Skeletal muscle tissue (tissue), 4 donors: Measurements from ENCODE around the gene TULP4. TPM values are rescaled to one million over a fixed set of nuclear protein-coding genes. Genes with fewer than 3 reads are reported as not detected.

Experiments
- H3K27ac ChIP-seq: one replicate; pipeline ENCODE4 v1.7.0; 2013; ENCODE audit warnings: mild to moderate bottlenecking, low read depth, low read length, inconsistent platforms
- H3K27me3 ChIP-seq, 3 donors: one replicate each; pipeline ENCODE4 v1.7.0; 2013; ENCODE audit warnings: low read length in 3 of 3; ENCODE audit not compliant: control insufficient read depth in 3 of 3, insufficient read depth in 3 of 3
- H3K36me3 ChIP-seq, 3 donors: one replicate each; pipeline ENCODE4 v1.7.0; 2013; ENCODE audit warnings: low read length in 3 of 3; ENCODE audit not compliant: control insufficient read depth in 3 of 3, insufficient read depth in 3 of 3
- H3K4me1 ChIP-seq, 3 donors: one replicate each; pipeline ENCODE4 v1.7.0; 2013; ENCODE audit warnings: low read length in 3 of 3, mild to moderate bottlenecking in 3 of 3; ENCODE audit not compliant: control insufficient read depth in 3 of 3, insufficient read depth in 3 of 3
- H3K4me3 ChIP-seq, 3 donors: one replicate each; pipeline ENCODE4 v1.7.0; 2013; ENCODE audit warnings: low read length in 3 of 3
- H3K9ac ChIP-seq, 3 donors: one replicate each; pipeline ENCODE4 v1.7.0; 2013; ENCODE audit warnings: low read length in 3 of 3, mild to moderate bottlenecking in 3 of 3, moderate library complexity in 2 of 3, low read depth in 1 of 3
- H3K9me3 ChIP-seq, 3 donors: one replicate each; pipeline ENCODE4 v1.7.0; 2013; ENCODE audit warnings: low read length in 3 of 3; ENCODE audit not compliant: control insufficient read depth in 3 of 3
- total RNA-seq: library from RNA; depleted of rRNA; stranded (reverse); fragments of >200 nt; gene quantifications from one replicate; pipeline ENCODE4 v1.2.3, GENCODE V29; 2014
- donor health status: Osteomylitis.

TULP4 gene
- total RNA-seq, 1 donor from 2014 or later: 634 TPM

DNA sequence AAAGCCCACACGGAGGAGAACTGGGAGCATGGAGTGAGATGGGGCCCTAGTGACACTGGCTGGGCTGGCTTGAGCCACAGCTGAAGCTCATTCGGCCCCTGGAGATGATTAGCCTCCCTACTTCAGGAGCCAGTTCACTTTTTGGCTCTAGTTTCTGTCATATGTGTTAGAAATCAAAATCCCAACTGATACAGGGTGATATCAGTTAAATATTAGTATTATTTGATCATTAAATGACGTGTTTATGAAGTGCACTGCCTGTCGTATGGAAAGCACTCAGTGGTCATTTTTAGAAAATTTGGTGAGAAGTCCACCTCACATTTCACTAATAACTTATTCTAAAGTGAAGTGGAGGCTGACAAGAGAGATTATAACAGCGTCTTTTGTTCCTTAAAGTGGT lies 59.0 kb downstream of the TULP4 start:
- Histone ChIP-seq H3K27ac (no peak overlapping the region), H3K4me1 (peaks cover 15 to 24% (median 16%) of the 10 kb centered on the region in 3 donors), H3K27me3 (no peaks in the 10 kb centered on the region), H3K9me3 (no peaks in the 10 kb centered on the region), H3K9ac (no peak overlapping the region), H3K4me3 (no peak overlapping the region), H3K36me3 (no peaks in the 10 kb centered on the region)

DNA sequence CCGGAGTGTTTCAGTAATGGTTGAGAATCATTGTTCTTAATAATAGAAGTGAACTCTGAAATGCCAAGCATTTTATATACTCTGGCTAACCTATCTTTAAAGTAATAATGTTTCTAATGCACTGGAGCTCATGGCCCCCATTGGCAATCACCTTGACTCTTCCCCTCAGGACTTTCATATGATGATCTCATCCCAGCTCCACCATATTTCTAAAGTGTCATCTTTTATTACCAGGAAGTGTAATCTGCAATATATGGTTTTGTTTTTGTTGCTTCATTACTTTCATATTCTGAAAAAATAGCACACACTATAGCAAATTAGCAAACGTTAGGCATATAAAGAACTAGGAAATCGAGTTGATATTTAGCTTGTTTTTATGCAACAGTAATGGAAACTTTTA lies 60.3 kb downstream of the TULP4 start:
- no peaks in the 10 kb centered on the region for H3K27me3 ChIP-seq

DNA sequence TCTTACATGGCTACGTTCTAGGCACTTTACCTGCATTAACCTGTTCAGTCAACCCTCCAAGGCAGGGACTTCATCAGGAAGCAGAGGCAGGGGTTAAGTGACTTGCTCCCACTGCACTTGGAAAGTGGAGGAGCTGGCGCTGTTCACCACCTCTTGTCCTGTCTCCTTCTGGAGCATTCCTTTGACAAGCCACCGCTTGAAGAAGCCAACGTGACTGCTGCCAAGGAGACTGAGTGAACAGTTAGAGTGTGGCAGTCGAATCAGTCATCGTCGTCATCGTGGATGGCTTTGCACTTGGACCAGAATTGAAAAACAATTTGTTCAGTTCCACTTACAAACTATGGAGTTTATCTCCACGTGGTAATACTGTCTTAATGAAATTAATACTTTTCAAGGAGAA lies 60.9 kb downstream of the TULP4 start:
- Histone ChIP-seq H3K27ac (no peak overlapping the region), H3K9me3 (no peaks in the 10 kb centered on the region), H3K4me3 (no peak overlapping the region), H3K9ac (no peak overlapping the region), H3K27me3 (no peaks in the 10 kb centered on the region), H3K4me1 (peaks cover 31 to 38% (median 32%) of the 10 kb centered on the region in 3 donors), H3K36me3 (no peaks in the 10 kb centered on the region)

More for the DNA sequence above, 60.3 kb downstream of the TULP4 start:
- Histone ChIP-seq H3K4me3 (no peak overlapping the region), H3K9ac (no peak overlapping the region), H3K9me3 (no peaks in the 10 kb centered on the region), H3K36me3 (no peaks in the 10 kb centered on the region), H3K27ac (no peak overlapping the region), H3K4me1 (peaks cover 26 to 33% (median 28%) of the 10 kb centered on the region in 3 donors)

DNA sequence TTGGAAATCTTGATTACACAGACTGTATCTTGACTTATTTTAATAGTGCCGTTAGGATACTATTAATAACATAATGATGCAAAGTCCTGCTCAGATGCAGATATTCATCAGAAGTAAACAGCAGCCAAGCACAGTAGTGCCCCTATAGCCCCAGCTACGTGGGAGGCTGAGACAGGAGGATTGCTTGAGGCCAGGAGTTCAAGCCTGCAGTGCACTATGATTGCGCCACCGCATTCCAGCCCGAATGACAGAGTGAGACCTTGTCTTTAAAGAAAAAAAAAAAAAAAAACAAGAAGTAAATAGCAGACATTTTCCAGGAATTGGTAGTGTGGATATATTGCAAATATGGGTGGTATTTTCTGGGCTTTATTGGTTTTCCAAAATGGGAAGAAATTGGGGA lies 61.8 kb downstream of the TULP4 start:
- Histone ChIP-seq H3K36me3 (no peaks in the 10 kb centered on the region), H3K4me1 (peaks cover 34 to 42% (median 36%) of the 10 kb centered on the region in 3 donors), H3K4me3 (no peak overlapping the region), H3K27me3 (no peaks in the 10 kb centered on the region), H3K9ac (no peak overlapping the region), H3K9me3 (no peaks in the 10 kb centered on the region), H3K27ac (no peak overlapping the region)

DNA sequence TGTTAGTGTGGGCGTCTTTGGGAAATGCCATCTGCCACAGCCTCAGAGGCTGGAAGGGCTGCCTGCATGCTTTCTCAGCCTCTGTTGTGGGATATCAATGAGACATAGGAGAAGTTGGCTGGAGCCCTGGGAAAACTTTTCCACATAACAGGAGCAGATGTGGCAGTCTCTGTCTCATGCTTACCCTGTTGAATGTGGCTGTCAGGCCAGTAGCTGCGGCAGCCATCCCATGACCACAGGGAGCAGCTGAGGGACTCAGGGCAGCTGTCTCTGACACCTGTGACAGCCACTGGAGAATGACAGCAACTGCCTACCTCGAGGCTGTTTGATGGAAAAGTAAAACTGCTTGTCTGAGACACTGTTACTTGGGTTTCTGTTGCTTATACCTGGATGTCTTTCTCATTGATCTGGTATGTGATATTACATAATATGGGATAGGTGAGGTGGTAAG lies 64.4 kb downstream of the TULP4 start:
- Histone ChIP-seq H3K9me3 (no peaks in the 10 kb centered on the region), H3K36me3 (no peaks in the 10 kb centered on the region), H3K27ac (peak overlapping the region; percentile 82), H3K4me1 (peaks cover 37 to 40% (median 37%) of the 10 kb centered on the region in 3 donors), H3K9ac (peak overlapping the region; percentile 2 to 47 (median 3)), H3K4me3 (peak overlapping the region in 2 of 3 donors; percentile 1 to 14), H3K27me3 (no peaks in the 10 kb centered on the region)

DNA sequence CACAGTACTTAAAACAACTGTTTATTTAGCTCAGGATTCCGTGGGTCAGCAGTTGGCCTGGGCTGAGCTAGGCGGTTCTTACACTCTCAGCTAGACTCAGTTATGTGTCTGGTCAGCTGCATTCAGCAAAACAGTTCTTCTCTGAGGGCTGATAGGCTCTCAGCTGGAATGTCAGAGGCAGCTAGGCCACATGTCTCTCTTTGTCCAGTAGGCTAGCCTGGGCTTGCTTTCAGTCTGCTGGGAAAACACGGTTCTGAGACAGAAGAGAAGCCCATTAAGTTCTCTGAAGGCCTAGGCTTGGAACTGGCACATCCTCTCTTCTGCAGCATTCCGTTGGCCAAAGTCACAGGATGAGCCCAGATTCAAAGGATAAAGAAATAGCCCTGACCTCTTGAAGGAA lies 65.6 kb downstream of the TULP4 start:
- H3K27ac ChIP-seq: peak overlapping the region; percentile 82
- no peaks in the 10 kb centered on the region for H3K27me3 ChIP-seq
- H3K4me3 ChIP-seq: no peak overlapping the region
- no peaks in the 10 kb centered on the region for H3K36me3 ChIP-seq
- H3K9ac ChIP-seq: no peak overlapping the region
- H3K9me3 ChIP-seq: no peaks in the 10 kb centered on the region
- H3K4me1 ChIP-seq: peaks cover 36 to 41% (median 37%) of the 10 kb centered on the region in 3 donors

DNA sequence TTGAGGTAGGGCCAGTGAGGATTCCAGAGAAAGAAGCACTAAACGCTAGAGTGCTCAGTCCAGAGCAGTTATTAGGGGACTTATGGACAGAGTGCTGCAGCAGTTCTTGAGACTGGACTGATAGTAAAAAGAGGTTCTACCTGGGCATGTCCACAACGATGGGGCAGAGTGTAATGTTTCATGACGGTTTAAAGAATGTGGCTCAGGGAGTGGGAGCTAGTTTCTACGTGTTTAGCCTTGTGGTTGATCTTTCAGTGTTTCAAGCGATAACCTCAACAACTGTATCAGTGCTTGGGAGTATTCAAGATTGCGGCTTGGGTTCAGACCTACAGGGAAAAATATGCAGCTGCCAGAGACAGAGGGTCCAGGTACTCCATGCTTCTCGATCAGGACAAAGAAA lies 67.1 kb downstream of the TULP4 start:
- no peaks in the 10 kb centered on the region for H3K27me3 ChIP-seq
- H3K4me1 ChIP-seq: peaks cover 26 to 36% (median 29%) of the 10 kb centered on the region in 3 donors
- no peak overlapping the region for H3K9ac ChIP-seq
- no peaks in the 10 kb centered on the region for H3K36me3 ChIP-seq
- H3K9me3 ChIP-seq: no peaks in the 10 kb centered on the region
- H3K4me3 ChIP-seq: no peak overlapping the region
- H3K27ac ChIP-seq: no peak overlapping the region

DNA sequence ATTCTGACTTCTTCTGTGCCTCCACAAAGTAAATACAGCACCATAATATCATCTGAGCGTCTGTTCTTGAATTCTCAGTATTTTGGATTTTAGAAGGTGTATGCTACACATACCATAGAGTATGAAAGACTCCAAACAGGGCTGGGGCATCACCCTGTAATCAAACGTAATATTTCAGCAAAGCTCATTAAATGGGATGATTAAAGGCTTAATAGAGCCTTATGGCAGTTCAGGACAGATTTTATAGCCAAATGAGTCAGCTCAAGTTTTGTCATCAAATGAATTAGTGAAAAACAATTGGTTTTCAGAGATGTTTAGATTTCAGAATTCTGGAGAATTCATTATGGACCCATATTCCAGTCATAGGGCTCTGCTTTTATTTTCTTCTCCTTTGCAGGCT lies 68.9 kb downstream of the TULP4 start:
- no peaks in the 10 kb centered on the region for H3K27me3 ChIP-seq
- no peak overlapping the region for H3K4me3 ChIP-seq
- H3K9me3 ChIP-seq: no peaks in the 10 kb centered on the region
- no peak overlapping the region for H3K27ac ChIP-seq
- H3K4me1 ChIP-seq: peaks cover 24 to 35% (median 26%) of the 10 kb centered on the region in 3 donors
- no peaks in the 10 kb centered on the region for H3K36me3 ChIP-seq
- H3K9ac ChIP-seq: no peak overlapping the region

DNA sequence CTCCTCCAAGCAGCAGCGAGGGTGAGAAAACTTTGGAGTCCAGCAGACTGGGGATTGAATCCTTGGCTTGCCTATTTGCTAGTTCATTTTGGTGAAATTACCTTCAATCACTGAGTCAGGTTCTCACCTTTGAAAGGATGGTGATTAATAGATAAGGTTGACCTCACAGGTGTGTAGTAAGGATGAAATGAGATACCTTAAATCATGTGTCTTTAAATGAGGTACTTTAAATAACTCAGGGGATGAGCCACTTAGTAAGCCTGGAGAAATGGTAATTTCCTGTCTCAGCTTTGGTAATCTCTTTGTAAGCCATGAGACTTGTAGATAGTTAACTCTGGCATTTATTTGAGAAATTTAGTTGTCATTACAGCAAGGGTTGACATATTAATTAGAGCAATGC lies 70.2 kb downstream of the TULP4 start:
- Histone ChIP-seq H3K4me1 (peaks cover 13 to 22% (median 16%) of the 10 kb centered on the region in 3 donors), H3K27me3 (no peaks in the 10 kb centered on the region), H3K4me3 (no peak overlapping the region), H3K36me3 (no peaks in the 10 kb centered on the region), H3K27ac (no peak overlapping the region), H3K9me3 (no peaks in the 10 kb centered on the region), H3K9ac (no peak overlapping the region)

DNA sequence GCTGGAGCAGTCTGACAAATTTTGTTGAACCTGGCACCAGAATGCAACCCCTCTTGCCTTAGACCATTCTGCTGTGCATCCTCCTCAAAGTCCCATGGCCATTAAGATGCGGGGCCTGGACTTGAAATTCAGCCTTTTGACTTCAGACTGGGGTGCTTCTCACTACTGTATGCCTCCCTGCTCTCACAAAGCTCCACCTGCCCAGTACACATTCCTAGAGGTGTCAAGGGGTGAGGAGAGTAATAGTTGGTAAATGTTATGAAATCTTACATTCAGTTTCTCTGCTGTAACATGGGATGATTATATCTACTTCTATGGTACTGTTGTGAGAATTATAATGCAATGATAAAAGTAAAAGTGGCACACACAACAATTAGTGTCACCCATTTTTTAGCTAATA lies 70.8 kb downstream of the TULP4 start:
- no peak overlapping the region for H3K9ac ChIP-seq

More for the DNA sequence above, 70.8 kb downstream of the TULP4 start:
- no peaks in the 10 kb centered on the region for H3K9me3 ChIP-seq
- H3K36me3 ChIP-seq: no peaks in the 10 kb centered on the region
- H3K4me1 ChIP-seq: peaks cover 8 to 18% (median 10%) of the 10 kb centered on the region in 3 donors
- H3K27ac ChIP-seq: no peak overlapping the region
- no peaks in the 10 kb centered on the region for H3K27me3 ChIP-seq
- H3K4me3 ChIP-seq: no peak overlapping the region
